Measurements from ENCODE around the gene UBD.

- no peak for TF ChIP-seq REST (IDR thresholded peaks at IDR 0.05; ENCODE audit: low read depth)
- peak; percentile 93 for TF ChIP-seq RAD21 (IDR thresholded peaks at IDR 0.05; ENCODE audit: low read depth)
- TF ChIP-seq FOXM1 (IDR thresholded peaks at IDR 0.05; ENCODE audit: borderline replicate concordance, low read depth): no peak
- TF ChIP-seq TAF1 (IDR thresholded peaks at IDR 0.05; ENCODE audit: low read depth): no peak
- TF ChIP-seq MAX (IDR thresholded peaks at IDR 0.05): no peak
- TF ChIP-seq EP300 (IDR thresholded peaks at IDR 0.05; ENCODE audit: borderline replicate concordance): no peak
- TF ChIP-seq CEBPB (IDR thresholded peaks at IDR 0.05): no peak
- TF ChIP-seq TEAD4 (IDR thresholded peaks at IDR 0.05): no peak
- no peak for TF ChIP-seq EGR1 (IDR thresholded peaks at IDR 0.05)
- no peak for TF ChIP-seq CREB1 (IDR thresholded peaks at IDR 0.05; ENCODE audit: low read depth)
- no peak for TF ChIP-seq YY1 (IDR thresholded peaks at IDR 0.05; ENCODE audit: low read depth)
- no peak for TF ChIP-seq TCF12 (IDR thresholded peaks at IDR 0.05; ENCODE audit: low read depth)
- TF ChIP-seq USF1 (IDR thresholded peaks at IDR 0.05): no peak
Observed at GRCh38 chr6:29589423-29590048, 30.0 kb upstream of the UBD start.

Measured in Ishikawa (cell line).